IMR-90 (cell line): ENCODE data around the gene DSCAM. TPM values are rescaled to one million over a fixed set of nuclear protein-coding genes. Genes with fewer than 3 reads are reported as not detected.

ENCODE experiments used
- ATAC-seq: fragments of 200-7000 bp; cut with Tn5 transposase; 2 replicates; pipeline ENCODE4 v1.9.1; 2020; ENCODE audit warnings: low read depth, mild to moderate bottlenecking, moderate library complexity
- BruUV-seq: library from RNA; stranded (reverse); fragments of 400-500 nt; replicated peaks from 2 replicates; lab custom pipeline; 2021; lab: Mats Ljungman, UMichigan
- CTCF ChIA-PET: fragments of 300-600 bp; formaldehyde crosslinking; extraction: SDS; loops from one replicate; lab custom pipeline; 2021; ENCODE audit warnings: antibody characterized with exemption; lab: Yijun Ruan, JAX
- POLR2A ChIA-PET: fragments of 300-600 bp; sonication (Branson Sonifier 250); formaldehyde crosslinking; loops from one replicate; lab custom pipeline; 2022; ENCODE audit warnings: antibody characterized with exemption; ENCODE audit not compliant: unreplicated experiment; lab: Charles Lee
- DNase-seq: peaks from one replicate; pipeline ENCODE4 v3.0.0; 2013
- H2AFZ ChIP-seq: replicated peaks from 2 replicates; pipeline ENCODE3; 2013; ENCODE audit warnings: low read length, mild to moderate bottlenecking; ENCODE audit not compliant: poor library complexity
- H2AK5ac ChIP-seq: 2 replicates; pipeline ENCODE4 v1.6.1; 2013; ENCODE audit warnings: low read depth, low read length, inconsistent platforms
- H2AK9ac ChIP-seq: replicated peaks from 2 replicates; pipeline ENCODE3; 2013; ENCODE audit warnings: mild to moderate bottlenecking, low read depth, low read length, moderate library complexity; ENCODE audit not compliant: poor library complexity
- H2BK120ac ChIP-seq: 2 replicates; pipeline ENCODE4 v1.6.1; 2013; ENCODE audit warnings: low read depth, low read length, inconsistent platforms
- H2BK15ac ChIP-seq: 3 replicates; pipeline ENCODE4 v1.6.1; 2013; ENCODE audit warnings: low read depth, low read length, inconsistent platforms
- H2BK20ac ChIP-seq: 2 replicates; pipeline ENCODE4 v1.6.1; 2013; ENCODE audit warnings: low read depth, mild to moderate bottlenecking, inconsistent platforms, low read length, moderate library complexity
- H2BK5ac ChIP-seq: 2 replicates; pipeline ENCODE4 v1.6.1; 2013; ENCODE audit warnings: mild to moderate bottlenecking, low read depth, low read length, inconsistent platforms; ENCODE audit not compliant: poor library complexity, severe bottlenecking
- H3K14ac ChIP-seq: replicated peaks from 2 replicates; pipeline ENCODE4 v1.6.1; 2013; ENCODE audit warnings: low read depth, low read length, inconsistent platforms
- H3K18ac ChIP-seq: 2 replicates; pipeline ENCODE4 v1.6.1; 2013; ENCODE audit warnings: low read depth, low read length, control low read depth
- H3K23ac ChIP-seq: 2 replicates; pipeline ENCODE4 v1.6.1; 2013; ENCODE audit warnings: low read depth, low read length, inconsistent platforms
- H3K27ac ChIP-seq: 2 replicates; pipeline ENCODE4 v1.5.1; 2013; ENCODE audit warnings: mild to moderate bottlenecking, control low read depth, low read length; ENCODE audit not compliant: insufficient read depth
- H3K27me3 ChIP-seq: 2 replicates; pipeline ENCODE4 v1.6.1; 2013; ENCODE audit warnings: low read length; ENCODE audit not compliant: control insufficient read depth, insufficient read depth
- H3K36me3 ChIP-seq: 2 replicates; pipeline ENCODE4 v1.6.1; 2013; ENCODE audit warnings: low read length, mixed read lengths; ENCODE audit not compliant: control insufficient read depth, insufficient read depth
- H3K4ac ChIP-seq: 2 replicates; pipeline ENCODE4 v1.6.1; 2013; ENCODE audit warnings: low read depth, low read length, inconsistent platforms
- H3K4me1 ChIP-seq: 2 replicates; pipeline ENCODE4 v1.6.1; 2013; ENCODE audit warnings: low read length, mixed read lengths; ENCODE audit not compliant: control insufficient read depth, insufficient read depth
- H3K4me2 ChIP-seq: 2 replicates; pipeline ENCODE4 v1.6.1; 2013; ENCODE audit warnings: low read depth, mild to moderate bottlenecking, control low read depth, low read length, moderate library complexity
- H3K4me3 ChIP-seq: 2 replicates; pipeline ENCODE4 v1.5.1; 2013; ENCODE audit warnings: low read depth, mild to moderate bottlenecking, control low read depth, low read length, moderate library complexity; ENCODE audit not compliant: insufficient read depth
- H3K56ac ChIP-seq: 2 replicates; pipeline ENCODE4 v1.6.1; 2013; ENCODE audit warnings: low read length, inconsistent platforms; ENCODE audit not compliant: insufficient read depth; ENCODE audit errors: extremely low read depth
- H3K79me1 ChIP-seq, 2 experiments: 2 replicates each; pipeline ENCODE4 v1.6.1; 2013; ENCODE audit warnings: low read length in 2 of 2, inconsistent platforms in 1 of 2, low read depth in 1 of 2
- H3K9ac ChIP-seq: 2 replicates; pipeline ENCODE4 v1.6.1; 2013; ENCODE audit warnings: low read depth, low read length, control low read depth
- H3K9me1 ChIP-seq: 2 replicates; pipeline ENCODE4 v1.6.1; 2013; ENCODE audit warnings: low read length, inconsistent platforms; ENCODE audit not compliant: insufficient read depth
- H3K9me3 ChIP-seq: 2 replicates; pipeline ENCODE4 v1.6.1; 2013; ENCODE audit warnings: low read length; ENCODE audit not compliant: control insufficient read depth, insufficient read depth
- H4K20me1 ChIP-seq: 2 replicates; pipeline ENCODE4 v1.6.1; 2013; ENCODE audit warnings: low read length, inconsistent platforms; ENCODE audit not compliant: insufficient read depth
- H4K5ac ChIP-seq: 2 replicates; pipeline ENCODE4 v1.6.1; 2013; ENCODE audit warnings: mild to moderate bottlenecking, low read depth, low read length, control low read depth
- H4K8ac ChIP-seq, 2 experiments: 2 replicates each; pipeline ENCODE4 v1.6.1; 2013; ENCODE audit warnings: low read depth in 2 of 2, low read length in 2 of 2, control low read depth in 1 of 2, inconsistent platforms in 1 of 2
- H4K91ac ChIP-seq: 2 replicates; pipeline ENCODE4 v1.6.1; 2013; ENCODE audit warnings: low read depth, low read length, inconsistent platforms; ENCODE audit not compliant: insufficient read depth
- MAZ ChIP-seq: IDR thresholded peaks from 2 replicates; pipeline ENCODE4 v1.6.1; 2012; ENCODE audit warnings: low read depth, mild to moderate bottlenecking, low read length, improper control_type of control experiment, moderate library complexity, borderline replicate concordance
- POLR2A ChIP-seq: IDR thresholded peaks from 2 replicates; pipeline ENCODE4 v1.6.1; 2012; ENCODE audit warnings: mild to moderate bottlenecking, low read depth, low read length
- WGBS, 2 experiments: methylation state at CpG; one replicate each; pipeline versions ENCODE4 v1.1.5 to v1.1.7; 2013; ENCODE audit warnings: missing lambda C conversion rate in 2 of 2; ENCODE audit not compliant: insufficient read length in 1 of 2; ENCODE audit errors: extremely low coverage in 2 of 2; 5-methylcytosine and 5-hydroxymethylcytosine counted together
- dilution Hi-C: fragments of 300-500 bp; cut with HindIII; formaldehyde crosslinking; loops from one replicate; pipeline ENCODE4 v1.14.3; 2018; ENCODE audit warnings: low sequenced_read_pairs; ENCODE audit not compliant: unreplicated experiment
- in situ Hi-C: fragments of 300-500 bp; cut with MboI; formaldehyde crosslinking; loops from 3 replicates; pipeline ENCODE4 v1.14.3; 2019; ENCODE audit warnings: low sequenced_read_pairs, inconsistent platforms, mixed read lengths
- intact Hi-C: fragments of 100-400 bp; cut with micrococcal nuclease; formaldehyde crosslinking; loops from 2 replicates; pipeline ENCODE4 v1.10.0; 2022
- polyA plus RNA-seq, 3 experiments: library from polyadenylated mRNA; depleted of rRNA; stranded (reverse); fragments of >200 nt; gene quantifications; 2 replicates each; pipeline ENCODE4 v1.2.3, GENCODE V29; 2012; ENCODE audit warnings: low replicate concordance in 1 of 3
- total RNA-seq: library from RNA; depleted of rRNA; stranded (reverse); fragments of >200 nt; gene quantifications from 2 replicates; pipeline ENCODE4 v1.2.3, GENCODE V29; 2012

The DSCAM gene
- total and polyA plus RNA-seq, 2 of the 4 experiments (the other 2 are of a cell fraction), result under 0.01 to 0.02 TPM

- H3K9ac ChIP-seq, result no peak overlapping the region
- H2AFZ ChIP-seq, result no peak overlapping the region
- H3K18ac ChIP-seq, result no peak overlapping the region
- in situ Hi-C loops, result loop anchor here (25.0 kb wide), 1 partner anchor 94 kb away; no protein-coding TSS in a partner anchor
- no peak overlapping the region for H3K23ac ChIP-seq
- H2AK9ac ChIP-seq, result no peak overlapping the region
- no peak overlapping the region for H3K4ac ChIP-seq
- H3K9me1 ChIP-seq, result no peaks in the 10 kb centered on the region
- H2BK5ac ChIP-seq, result no peak overlapping the region
- no peak overlapping the region for H2BK15ac ChIP-seq
- H3K14ac ChIP-seq, result no peak overlapping the region
- BruUV-seq, result no TSS peak
- peaks cover 20% of the 10 kb centered on the region for H3K9me3 ChIP-seq
- no peak overlapping the region for H2AK5ac ChIP-seq
- ATAC-seq, result no peak
- CTCF ChIA-PET, result no interaction called here
- no peaks in the 10 kb centered on the region for H3K27me3 ChIP-seq
- DNase-seq, result no peak
- TF ChIP-seq MAZ (no peak), POLR2A (no peak)
- no peak overlapping the region for H4K8ac ChIP-seq
- no CpG with 5 or more reads among the region's 1 CpG for WGBS, 2 experiments
- no peaks in the 10 kb centered on the region for H3K36me3 ChIP-seq
- intact Hi-C loops, result no loop called here
- no peak overlapping the region for H3K4me3 ChIP-seq
- H3K27ac ChIP-seq, result no peak overlapping the region
- POLR2A ChIA-PET, result no interaction called here
- no peak overlapping the region for H3K4me2 ChIP-seq
- H2BK20ac ChIP-seq, result no peak overlapping the region
- no peak overlapping the region for H4K5ac ChIP-seq
- H4K20me1 ChIP-seq, result no peaks in the 10 kb centered on the region
- H2BK120ac ChIP-seq, result no peak overlapping the region
- H4K91ac ChIP-seq, result no peak overlapping the region
- no peak overlapping the region for H3K56ac ChIP-seq
- dilution Hi-C loops, result no loop called here
- H3K79me1 ChIP-seq, result no peaks in the 10 kb centered on the region
- H3K4me1 ChIP-seq, result no peaks in the 10 kb centered on the region
Observed at GRCh38 chr21:40667967-40668366, 179.0 kb downstream of the DSCAM start.
